Choroid plexus epithelial cell (primary cell): ENCODE results near the gene TMPRSS6.
A peak's percentile ranks its signal among the peaks of the same experiment; 100 is the strongest.

Experiments
- DNase-seq: peaks from one replicate; pipeline ENCODE4 v3.0.0-alpha.2; 2010; ENCODE audit warnings: low read depth
- H3K4me3 ChIP-seq: 2 replicates; pipeline ENCODE4 v1.5.1; 2011; ENCODE audit warnings: low read depth, mild to moderate bottlenecking, control low read depth, low read length, moderate library complexity
- TF ChIP-seq, protein P1 (sequence below): conservative IDR thresholded peaks from 2 replicates; pipeline ENCODE4 v1.5.1; 2011; ENCODE audit warnings: low read depth, mild to moderate bottlenecking, control low read depth, inconsistent platforms, low read length, moderate library complexity

The TMPRSS6 gene

GRCh38 chr22:37090920-37091695, 18.4 kb downstream of the TMPRSS6 start:
- no peak overlapping the region for H3K4me3 ChIP-seq
- TF ChIP-seq, protein P1, sequence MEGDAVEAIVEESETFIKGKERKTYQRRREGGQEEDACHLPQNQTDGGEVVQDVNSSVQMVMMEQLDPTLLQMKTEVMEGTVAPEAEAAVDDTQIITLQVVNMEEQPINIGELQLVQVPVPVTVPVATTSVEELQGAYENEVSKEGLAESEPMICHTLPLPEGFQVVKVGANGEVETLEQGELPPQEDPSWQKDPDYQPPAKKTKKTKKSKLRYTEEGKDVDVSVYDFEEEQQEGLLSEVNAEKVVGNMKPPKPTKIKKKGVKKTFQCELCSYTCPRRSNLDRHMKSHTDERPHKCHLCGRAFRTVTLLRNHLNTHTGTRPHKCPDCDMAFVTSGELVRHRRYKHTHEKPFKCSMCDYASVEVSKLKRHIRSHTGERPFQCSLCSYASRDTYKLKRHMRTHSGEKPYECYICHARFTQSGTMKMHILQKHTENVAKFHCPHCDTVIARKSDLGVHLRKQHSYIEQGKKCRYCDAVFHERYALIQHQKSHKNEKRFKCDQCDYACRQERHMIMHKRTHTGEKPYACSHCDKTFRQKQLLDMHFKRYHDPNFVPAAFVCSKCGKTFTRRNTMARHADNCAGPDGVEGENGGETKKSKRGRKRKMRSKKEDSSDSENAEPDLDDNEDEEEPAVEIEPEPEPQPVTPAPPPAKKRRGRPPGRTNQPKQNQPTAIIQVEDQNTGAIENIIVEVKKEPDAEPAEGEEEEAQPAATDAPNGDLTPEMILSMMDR = no peak
- no peak for DNase-seq

GRCh38 chr22:37089434-37089833, 20.1 kb downstream of the TMPRSS6 start:
- H3K4me3 ChIP-seq = no peak overlapping the region
- TF ChIP-seq, protein P1 = no peak
- no peak for DNase-seq

DNA sequence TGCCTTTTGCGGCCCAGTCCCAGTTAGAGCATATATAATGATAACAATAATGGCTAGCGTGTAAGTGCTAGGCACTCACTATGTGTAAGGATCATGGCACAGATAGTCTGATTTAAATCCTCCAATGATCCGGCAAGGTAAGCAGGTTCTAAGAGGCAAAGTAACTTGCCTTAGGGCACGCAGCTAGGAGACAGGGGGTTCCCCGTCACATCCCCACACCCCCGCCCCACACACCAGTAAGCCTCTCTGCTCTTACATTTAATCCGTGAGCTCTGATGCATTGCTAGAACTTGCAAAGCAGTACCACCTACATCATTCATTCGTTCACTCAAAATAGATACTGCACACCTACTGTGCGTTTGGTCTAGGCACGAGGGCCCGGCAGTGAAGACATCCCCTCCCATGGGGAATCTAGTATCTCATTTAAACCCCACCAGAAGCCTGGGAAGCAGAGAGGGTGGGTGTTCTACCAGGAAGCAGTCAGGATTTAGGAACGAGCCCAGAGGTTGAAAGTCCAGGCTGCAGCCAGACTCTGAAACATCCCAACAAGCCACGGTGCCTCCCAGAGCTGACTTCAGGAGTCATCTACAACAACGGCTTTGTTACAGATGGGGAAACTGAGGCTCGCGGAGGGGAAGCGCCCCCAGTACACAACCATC, 20.6 kb downstream of the TMPRSS6 start:
- no peak for DNase-seq
- no peak overlapping the region for H3K4me3 ChIP-seq
- TF ChIP-seq, protein P1 = no peak

GRCh38 chr22:37088108-37088605, 21.4 kb downstream of the TMPRSS6 start:
- TF ChIP-seq, protein P1 = no peak
- H3K4me3 ChIP-seq = no peak overlapping the region
- peak; percentile 13 for DNase-seq

DNA sequence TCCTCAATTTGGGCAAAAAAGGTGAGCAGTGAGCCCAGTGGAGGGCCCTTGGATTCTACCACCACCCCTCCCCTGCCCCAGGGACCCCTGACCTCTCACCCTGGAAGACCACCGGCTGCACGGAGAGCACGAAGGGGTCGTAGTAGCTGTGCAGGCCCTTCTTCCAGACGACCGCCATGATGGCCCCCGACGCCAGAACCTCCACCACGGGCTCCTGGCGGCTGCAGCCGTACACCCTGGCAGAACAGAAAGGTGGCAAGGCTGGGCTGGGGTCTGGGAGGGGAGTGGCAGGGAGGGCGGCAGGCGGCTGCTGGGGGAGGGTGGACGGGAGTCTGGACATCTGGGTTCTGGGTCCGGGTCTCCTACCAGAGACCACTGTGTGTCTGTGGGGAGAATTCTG, 23.3 kb downstream of the TMPRSS6 start:
- no peak overlapping the region for H3K4me3 ChIP-seq
- TF ChIP-seq, protein P1 = no peak
- DNase-seq = no peak

GRCh38 chr22:37084385-37084784, 25.1 kb downstream of the TMPRSS6 start:
- TF ChIP-seq, protein P1 = no peak
- H3K4me3 ChIP-seq = no peak overlapping the region
- no peak for DNase-seq
